Left forelimb (tissue), 1 donor: Measurements from ENCODE around the gene BCORL1.

Experiments
- DNase-seq: peaks from one replicate; pipeline ENCODE4 v3.0.0-alpha.2; 2018; ENCODE audit warnings: low spot score

The BCORL1 gene

GRCh38 chrX:130066975-130067615 is 84.7 kb downstream of the BCORL1 start:
- no peak for DNase-seq

GRCh38 chrX:130071611-130072344 is 89.3 kb downstream of the BCORL1 start:
- no peak for DNase-seq

GRCh38 chrX:130072345-130072740 is 89.9 kb downstream of the BCORL1 start:
- DNase-seq: no peak

GRCh38 chrX:130075777-130076176 is 93.3 kb downstream of the BCORL1 start:
- DNase-seq: no peak

- no peak for DNase-seq
Observed at GRCh38 chrX:130079824-130080406, 97.5 kb downstream of the BCORL1 start.

DNA sequence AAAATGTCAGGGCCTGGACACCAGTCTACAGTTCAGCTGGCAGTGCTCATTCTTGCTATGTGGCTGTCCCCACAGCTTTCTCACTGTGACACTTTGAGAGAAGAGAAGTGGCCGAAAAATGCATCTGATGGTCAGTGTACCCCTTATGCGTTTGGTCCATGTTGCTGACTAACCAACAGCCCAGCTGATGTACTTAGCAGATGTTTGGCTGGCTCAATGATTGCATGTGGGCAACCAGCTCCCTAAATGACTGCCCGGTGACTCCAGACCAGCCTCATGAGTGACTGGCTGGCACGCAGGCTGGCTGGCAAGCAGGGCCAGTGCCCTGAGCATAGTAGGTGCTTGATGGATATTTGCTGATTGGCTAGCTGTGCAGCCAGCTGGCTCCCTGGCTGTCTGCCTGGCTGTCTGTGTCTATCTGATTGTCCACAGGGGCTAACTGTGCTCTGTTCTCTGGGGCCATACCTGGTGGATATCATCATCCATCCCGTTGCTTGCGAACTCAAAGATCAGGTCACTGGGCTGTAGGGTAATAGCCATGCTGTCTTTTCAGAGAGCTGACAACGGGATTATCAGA is 98.4 kb downstream of the BCORL1 start:
- no peak for DNase-seq

- DNase-seq: no peak
Observed at GRCh38 chrX:130081421-130082045, 99.1 kb downstream of the BCORL1 start.

DNA sequence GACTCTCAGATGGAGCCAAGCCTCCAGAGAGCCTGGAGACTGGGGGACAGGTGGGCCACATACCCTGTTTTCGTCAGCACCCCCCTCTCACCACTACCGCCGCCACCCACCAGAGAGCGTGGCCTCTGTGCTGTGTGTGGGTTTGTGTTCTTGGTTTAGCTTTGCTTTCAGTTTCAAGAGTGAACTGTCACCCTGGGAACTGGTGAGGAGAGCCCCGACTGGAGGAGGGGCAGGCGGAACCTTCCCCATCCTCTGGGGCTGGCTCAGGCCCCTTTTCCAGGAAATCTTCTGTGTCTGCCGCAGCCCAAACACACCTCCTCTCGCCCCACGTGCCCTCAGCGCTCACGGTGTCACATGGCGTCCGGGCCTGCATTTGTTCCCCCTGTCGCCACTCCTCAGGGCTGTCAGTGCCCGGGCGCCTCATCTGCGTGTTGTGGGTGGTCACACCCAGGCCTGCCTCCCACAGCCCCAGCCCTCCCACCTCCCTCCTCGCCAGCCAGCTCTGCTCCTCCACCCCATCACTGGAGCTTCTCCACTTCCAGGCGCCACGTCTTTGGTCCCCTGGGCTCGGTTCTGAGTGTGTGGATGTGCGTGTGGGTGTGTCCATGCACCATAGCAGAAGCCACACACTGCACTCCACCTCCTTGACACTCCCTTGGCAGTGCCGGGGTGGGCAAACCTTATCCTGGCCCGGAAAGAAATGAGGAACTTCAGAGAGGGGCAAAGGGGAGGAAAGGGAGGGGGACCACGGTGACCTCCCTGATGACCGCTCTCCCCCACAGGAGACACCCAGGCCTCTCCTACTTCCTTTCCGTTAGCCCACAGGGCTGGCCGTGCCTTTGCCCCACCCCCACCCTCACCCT is 100.0 kb downstream of the BCORL1 start:
- no peak for DNase-seq

GRCh38 chrX:130083107-130083490 is 100.7 kb downstream of the BCORL1 start:
- DNase-seq: no peak

DNA sequence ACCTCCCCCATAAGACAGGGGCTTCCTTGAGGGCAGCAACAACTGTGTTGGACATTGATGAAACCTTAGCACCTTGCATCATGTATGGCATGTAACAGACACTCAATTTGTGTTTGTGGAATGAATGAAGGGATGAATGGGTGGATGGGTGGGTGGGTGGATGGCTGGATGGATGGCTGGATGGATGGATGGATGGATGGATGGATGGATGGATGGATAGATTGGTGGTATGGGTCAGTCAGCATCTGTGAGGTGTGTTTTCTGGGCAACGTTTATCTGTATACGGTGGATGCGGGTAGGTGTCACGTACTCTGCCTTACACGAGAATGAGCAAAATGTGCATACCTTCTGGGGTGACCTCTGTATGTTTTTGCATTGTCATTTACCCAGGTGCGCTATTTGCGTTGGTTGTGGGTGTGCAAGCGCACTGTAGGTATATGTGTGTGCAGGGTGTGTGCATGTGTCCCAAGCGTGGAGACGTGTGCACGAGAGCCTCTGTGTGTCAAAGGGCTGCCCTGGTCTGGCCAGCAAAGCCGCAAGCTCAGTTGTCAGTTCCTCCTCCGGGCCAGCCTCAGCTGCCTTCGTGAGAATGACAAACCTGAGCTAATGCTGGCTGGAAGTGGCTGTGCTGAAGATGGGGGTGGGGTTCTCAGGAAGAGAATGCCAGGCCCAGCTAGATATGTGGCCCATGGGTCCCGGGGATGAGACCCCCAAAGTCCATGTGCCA is 101.4 kb downstream of the BCORL1 start:
- DNase-seq: no peak

DNA sequence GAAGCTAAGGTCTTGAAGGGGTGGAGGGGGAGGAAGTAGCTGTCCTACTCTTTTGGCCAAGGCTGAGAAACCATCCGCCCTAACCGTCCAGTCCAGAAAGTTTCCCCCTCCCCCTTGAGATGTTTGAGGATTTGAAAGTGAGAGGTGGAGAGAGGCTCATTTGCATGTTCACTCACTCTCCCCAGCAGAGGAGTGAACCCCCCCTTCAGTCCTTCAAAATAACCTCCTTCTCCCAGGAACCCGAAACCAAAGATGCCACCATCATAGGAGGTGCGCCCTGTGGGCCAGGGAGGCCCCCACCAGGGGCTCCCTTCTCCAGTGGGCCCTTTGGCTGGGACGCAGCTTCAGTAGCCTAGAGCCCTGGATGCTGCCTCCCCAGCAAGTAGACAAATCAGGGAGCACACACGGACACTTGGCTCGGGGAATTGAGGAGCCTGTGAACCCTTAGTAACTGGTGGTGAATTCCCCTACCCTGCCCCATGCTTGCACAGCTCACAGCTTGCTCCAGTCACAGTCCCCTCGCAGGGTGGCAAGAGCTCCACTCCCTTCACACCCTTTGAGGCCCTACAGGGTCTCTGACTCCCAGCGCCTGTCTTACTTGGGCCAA is 102.3 kb downstream of the BCORL1 start:
- DNase-seq: no peak

DNA sequence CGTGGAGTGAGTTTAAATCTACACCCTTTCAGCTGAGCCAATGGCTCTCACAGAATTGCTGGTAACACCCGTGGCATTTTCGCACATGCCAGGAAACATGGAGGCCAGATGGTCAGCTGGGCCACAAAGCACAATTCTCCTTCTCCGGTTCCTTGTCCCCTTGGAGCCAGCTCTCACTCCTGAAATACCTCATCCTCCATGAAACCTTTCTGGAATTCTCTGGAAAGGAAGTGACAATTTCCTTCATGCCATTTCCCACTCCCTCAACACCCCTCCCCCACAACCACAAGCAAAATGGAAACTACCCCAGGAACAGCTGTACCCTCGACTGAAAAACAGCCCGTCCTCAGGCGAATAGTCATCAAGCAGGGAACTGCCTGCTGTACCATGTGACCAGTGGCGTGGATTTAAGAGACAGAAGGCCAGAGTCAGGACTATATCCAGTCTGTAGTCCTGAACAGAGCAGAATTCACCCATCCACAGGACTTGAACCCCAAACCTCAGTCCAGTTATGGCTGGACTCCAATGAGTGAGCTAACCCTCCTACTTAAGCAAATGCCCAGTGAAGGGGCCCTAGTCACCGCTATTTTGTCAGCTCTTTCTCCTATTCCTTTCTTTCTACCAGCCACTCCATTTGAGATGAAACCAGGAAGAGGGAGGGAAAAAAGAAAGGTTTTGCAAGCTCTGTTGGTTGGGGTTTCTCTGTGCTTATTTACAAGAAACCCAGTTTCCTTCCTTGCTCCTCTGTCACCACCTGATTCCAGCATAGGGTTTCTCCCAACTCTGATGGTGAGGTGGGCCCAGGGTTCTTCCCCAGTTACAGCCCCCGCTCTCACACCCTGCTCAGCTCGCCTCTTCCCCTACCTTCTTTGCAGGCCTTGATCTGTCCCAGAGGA is 103.4 kb downstream of the BCORL1 start:
- no peak for DNase-seq

DNA sequence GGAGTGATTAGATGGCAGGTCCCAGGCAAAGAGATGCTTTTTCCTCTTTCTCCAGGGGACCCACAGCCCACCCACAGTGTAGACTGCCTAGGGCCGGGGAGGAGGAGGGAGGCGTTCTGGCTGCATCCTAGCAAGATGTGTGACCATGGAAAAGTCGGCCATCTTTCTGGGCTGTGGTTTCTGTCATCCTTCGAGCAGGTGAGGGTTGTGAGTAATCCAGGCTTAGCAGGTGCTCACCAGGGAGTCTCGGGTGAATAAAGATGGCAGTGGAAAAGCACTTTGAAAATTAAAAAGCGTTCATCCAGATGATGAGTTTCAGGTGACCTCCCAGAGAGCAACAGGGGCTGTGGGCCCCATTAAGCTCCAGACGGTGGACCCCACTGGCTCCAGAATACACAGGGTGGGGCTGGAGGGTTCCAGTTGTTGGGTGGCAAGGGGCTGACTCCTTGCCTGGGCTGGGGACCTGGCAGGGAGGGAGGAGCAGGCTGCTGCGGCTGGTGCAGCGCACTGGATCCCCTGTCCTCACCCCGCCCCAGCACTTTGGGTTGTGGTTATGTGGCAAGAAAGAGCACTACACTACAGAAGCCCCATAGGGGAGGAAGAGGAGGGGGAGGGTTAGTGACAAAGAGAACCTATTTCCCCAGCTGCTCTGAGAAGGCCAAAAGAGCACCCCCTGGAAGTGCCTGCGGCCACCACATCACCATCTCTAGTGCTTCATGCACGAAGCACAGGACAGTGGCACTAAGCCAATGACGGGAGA is 104.2 kb downstream of the BCORL1 start:
- no peak for DNase-seq

DNA sequence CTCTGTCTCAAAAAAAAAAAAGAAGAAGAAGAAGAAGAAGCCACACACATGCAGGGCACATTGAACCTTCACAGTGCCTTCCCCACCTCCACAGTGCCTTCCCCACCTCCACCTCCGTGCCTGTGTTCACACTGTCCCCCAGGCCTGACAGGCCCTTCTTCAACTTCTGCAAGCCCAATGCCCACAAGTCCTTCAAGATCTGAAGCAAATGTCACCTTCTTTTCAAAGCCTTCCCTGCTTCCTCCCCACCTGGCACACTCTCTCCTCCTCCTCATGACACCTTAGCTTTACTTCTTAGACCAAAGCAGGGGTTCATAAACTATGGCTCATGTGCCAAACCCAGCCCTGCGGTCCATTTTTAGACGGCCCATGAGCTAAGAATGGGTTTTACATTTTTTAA is 107.9 kb downstream of the BCORL1 start:
- DNase-seq: no peak

DNA sequence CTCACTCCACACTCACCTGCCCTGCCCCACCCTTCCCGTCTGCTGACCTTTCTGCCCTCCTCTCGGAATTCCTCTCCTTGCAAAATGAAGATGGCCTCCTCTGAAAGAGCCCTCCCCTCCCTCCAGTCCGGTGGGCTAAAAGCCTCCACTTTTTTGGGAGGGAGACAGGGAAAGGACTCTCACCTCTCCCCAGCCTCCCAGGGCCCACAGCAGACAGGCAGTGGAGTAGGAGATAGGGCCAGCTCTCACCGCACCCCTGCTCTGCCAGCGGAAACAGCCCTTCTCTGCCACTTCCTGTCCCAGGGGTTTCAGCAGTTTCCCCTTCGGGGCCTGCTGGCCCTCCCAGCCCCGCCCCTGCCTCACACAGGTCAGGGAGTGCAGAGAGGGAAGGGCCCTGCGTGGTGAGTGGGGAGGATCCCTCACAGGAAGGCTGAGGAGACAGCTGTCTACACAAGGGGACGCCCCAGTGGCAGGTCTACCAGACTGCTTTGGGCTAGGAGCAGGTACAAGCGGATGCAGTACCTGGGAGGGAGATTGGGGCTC is 109.6 kb downstream of the BCORL1 start:
- DNase-seq: no peak

- no peak for DNase-seq
Observed at GRCh38 chrX:130093271-130093670, 110.8 kb downstream of the BCORL1 start.

DNA sequence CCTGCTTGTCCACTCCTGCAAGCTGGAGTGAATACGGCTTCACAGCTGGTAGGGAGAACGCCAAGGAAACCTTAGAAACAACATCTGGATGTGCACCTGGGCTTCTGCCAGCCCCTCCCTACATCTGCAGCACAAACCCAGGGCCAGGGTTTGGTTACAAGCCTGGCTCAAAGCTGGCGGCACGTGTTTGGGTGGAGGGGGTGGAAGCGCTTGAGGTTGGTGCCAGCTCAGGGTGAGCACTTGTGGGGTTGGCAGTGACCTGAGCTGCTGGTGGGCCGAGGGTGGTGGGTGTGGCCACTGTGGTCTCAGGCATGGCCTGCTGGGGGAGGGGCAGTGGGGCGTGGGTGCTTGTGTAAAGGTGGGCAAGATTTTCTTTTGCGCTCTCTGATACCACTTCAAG is 112.3 kb downstream of the BCORL1 start:
- no peak for DNase-seq

GRCh38 chrX:130095249-130096030 is 113.0 kb downstream of the BCORL1 start:
- DNase-seq: no peak
